ENCODE measurements around the gene OPRPN. TPM values are rescaled to one million over a fixed set of nuclear protein-coding genes. Genes with fewer than 3 reads are reported as not detected.

The OPRPN gene
- total RNA-seq, 2 experiments from 2014 or later = not detected

GRCh38 chr4:70449220-70449619 lies 51.5 kb downstream of the OPRPN start:
- H3K36me3 Mint-ChIP-seq (ENCODE audit: low read depth) = no peaks in the 10 kb centered on the region
- intact Hi-C loops (cut with micrococcal nuclease) = no loop called here
- H3K4me3 Mint-ChIP-seq = no peak overlapping the region
- no peaks in the 10 kb centered on the region for H3K4me1 Mint-ChIP-seq (ENCODE audit: low read depth)
- no peaks in the 10 kb centered on the region for H3K27me3 Mint-ChIP-seq
- ChIA-PET POLR2A (no interaction called here), CTCF (no interaction called here)
- no peak for TF ChIP-seq CTCF (IDR thresholded peaks at IDR 0.05)
- peaks cover 1% of the 10 kb centered on the region for H3K9me3 Mint-ChIP-seq
- ATAC-seq = no peak
- no peak overlapping the region for H3K27ac Mint-ChIP-seq
- no peak for DNase-seq

GRCh38 chr4:70452946-70453345 lies 55.2 kb downstream of the OPRPN start:
- no peak overlapping the region for H3K27ac Mint-ChIP-seq
- ATAC-seq = no peak
- ChIA-PET CTCF (interaction anchor here (0.5 kb wide), 1 partner anchor 1347 kb away, joined by 3 read pairs; no protein-coding TSS in a partner anchor), POLR2A (no interaction called here)
- peaks cover 2% of the 10 kb centered on the region for H3K27me3 Mint-ChIP-seq
- DNase-seq = no peak
- intact Hi-C loops (cut with micrococcal nuclease) = no loop called here
- no peak for TF ChIP-seq CTCF (IDR thresholded peaks at IDR 0.05)
- H3K4me3 Mint-ChIP-seq = no peak overlapping the region
- H3K4me1 Mint-ChIP-seq (ENCODE audit: low read depth) = no peaks in the 10 kb centered on the region
- H3K36me3 Mint-ChIP-seq (ENCODE audit: low read depth) = no peaks in the 10 kb centered on the region
- peaks cover 1% of the 10 kb centered on the region for H3K9me3 Mint-ChIP-seq

Other genes with a start within 250 kb of the OPRPN start
- not detected for gene PRR27, start 243.7 kb upstream of the OPRPN start, total RNA-seq
- gene ODAM, start 202.2 kb upstream of the OPRPN start, total RNA-seq = not detected
- not detected for gene FDCSP, start 171.8 kb upstream of the OPRPN start, total RNA-seq
- gene CSN3, start 155.3 kb upstream of the OPRPN start, total RNA-seq = not detected
- not detected for gene CABS1, start 63.0 kb upstream of the OPRPN start, total RNA-seq
- gene SMR3A, start 37.2 kb upstream of the OPRPN start, total RNA-seq = not detected
- gene SMR3B, start 14.8 kb upstream of the OPRPN start, total RNA-seq = not detected
- gene MUC7, start 74.3 kb downstream of the OPRPN start, total RNA-seq = not detected
- gene AMTN, start 120.6 kb downstream of the OPRPN start, total RNA-seq = not detected
- not detected for gene AMBN, start 194.3 kb downstream of the OPRPN start, total RNA-seq
- not detected for gene ENAM, start 230.8 kb downstream of the OPRPN start, total RNA-seq